Measurements from ENCODE around the gene RIPOR1. TPM values are rescaled to one million over a fixed set of nuclear protein-coding genes. Genes with fewer than 3 reads are reported as not detected.
A peak's percentile ranks its signal among the peaks of the same experiment; 100 is the strongest.
"Not testable (repeated sequence)": the region's sequence is repeated elsewhere in the genome, so short reads cannot be mapped to it uniquely, and the experiment has no call there.

Gene RIPOR1
- total RNA-seq, 2 experiments from 2014 or later = 18.9 to 24.1 TPM

DNA sequence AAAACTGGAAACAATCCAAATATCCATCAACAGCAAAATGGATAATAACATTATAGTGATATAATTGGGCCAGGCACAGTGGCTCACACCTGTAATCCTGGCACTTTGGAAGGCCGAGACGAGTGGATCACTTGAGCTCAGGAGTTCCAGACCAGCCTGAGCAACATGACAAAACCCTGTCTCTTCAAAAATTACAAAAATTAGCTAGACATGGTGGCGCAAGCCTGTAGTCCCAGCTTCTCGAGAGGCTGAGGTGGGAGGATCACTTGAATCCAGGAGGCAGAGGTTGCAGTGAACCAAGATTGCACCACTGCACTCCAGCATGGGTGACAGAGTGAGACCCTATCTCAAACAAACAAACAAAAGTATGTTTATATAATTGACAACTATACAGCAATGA is 41.1 kb upstream of the RIPOR1 start:
- POLR2A ChIA-PET, H3K27ac Mint-ChIP-seq: not testable (repeated sequence)

DNA sequence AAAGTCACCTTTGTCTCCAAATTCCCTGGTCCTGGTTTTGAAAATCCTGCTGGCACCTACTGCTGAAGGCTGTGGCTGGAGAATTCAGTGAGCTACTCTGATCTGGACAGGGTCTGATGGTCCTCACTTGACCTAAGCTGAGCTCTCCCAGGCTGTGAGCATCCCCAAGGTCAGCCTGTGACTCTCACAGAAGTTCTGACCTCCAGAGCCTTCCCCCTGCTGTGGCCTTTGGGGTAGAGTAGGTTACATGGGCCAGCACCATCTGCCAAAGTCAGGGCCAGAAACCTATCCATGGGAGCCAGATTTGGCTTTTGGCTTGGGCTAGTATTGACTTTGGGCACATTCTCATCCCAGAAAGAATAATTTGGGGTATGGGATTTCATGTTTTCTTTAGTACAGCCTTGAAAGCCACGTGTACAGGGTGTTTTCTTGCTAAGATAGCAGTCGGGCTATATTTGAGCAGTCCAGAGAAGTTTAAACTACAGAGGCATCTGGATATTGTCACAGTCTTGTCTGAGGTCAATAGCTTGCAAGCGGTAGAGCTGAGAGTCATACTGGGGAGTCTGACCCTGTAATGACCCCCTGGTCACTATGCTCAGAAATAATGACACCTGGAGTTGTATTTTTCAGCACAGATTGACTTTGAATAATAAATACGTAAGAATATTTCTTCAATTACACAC is 39.1 kb upstream of the RIPOR1 start:
- Mint-ChIP-seq H3K36me3 (ENCODE audit: low read depth) (peaks cover 6% of the 10 kb centered on the region), H3K27ac (peak overlapping the region; percentile 60), H3K4me3 (no peak overlapping the region), H3K27me3 (no peaks in the 10 kb centered on the region), H3K4me1 (peaks cover 10% of the 10 kb centered on the region), H3K9me3 (ENCODE audit: low read depth) (no peaks in the 10 kb centered on the region)
- intact Hi-C loops (cut with DNase I, micrococcal nuclease) = no loop called here
- POLR2A ChIA-PET = no interaction called here
- CTCF ChIA-PET = interaction anchor here (1.2 to 22.2 kb wide), 4 partner anchors 8 to 179 kb away, joined by 3 to 390 read pairs (median 6); partner anchors contain the start of gene ATP6V0D1
- DNase-seq (no peak), ATAC-seq (no peak)

More for the DNA sequence above, 41.1 kb upstream of the RIPOR1 start:
- H3K27me3 Mint-ChIP-seq; ATAC-seq; intact Hi-C loops (cut with DNase I, micrococcal nuclease); H3K36me3 Mint-ChIP-seq (ENCODE audit: low read depth); DNase-seq; H3K9me3 Mint-ChIP-seq (ENCODE audit: low read depth); H3K4me3 Mint-ChIP-seq: not testable (repeated sequence)
- H3K4me1 Mint-ChIP-seq = peaks cover 13% of the 10 kb centered on the region
- CTCF ChIA-PET = interaction anchor here (0.6 to 22.2 kb wide), 4 partner anchors 9 to 589 kb away, joined by 3 to 390 read pairs (median 4); no protein-coding TSS in a partner anchor

DNA sequence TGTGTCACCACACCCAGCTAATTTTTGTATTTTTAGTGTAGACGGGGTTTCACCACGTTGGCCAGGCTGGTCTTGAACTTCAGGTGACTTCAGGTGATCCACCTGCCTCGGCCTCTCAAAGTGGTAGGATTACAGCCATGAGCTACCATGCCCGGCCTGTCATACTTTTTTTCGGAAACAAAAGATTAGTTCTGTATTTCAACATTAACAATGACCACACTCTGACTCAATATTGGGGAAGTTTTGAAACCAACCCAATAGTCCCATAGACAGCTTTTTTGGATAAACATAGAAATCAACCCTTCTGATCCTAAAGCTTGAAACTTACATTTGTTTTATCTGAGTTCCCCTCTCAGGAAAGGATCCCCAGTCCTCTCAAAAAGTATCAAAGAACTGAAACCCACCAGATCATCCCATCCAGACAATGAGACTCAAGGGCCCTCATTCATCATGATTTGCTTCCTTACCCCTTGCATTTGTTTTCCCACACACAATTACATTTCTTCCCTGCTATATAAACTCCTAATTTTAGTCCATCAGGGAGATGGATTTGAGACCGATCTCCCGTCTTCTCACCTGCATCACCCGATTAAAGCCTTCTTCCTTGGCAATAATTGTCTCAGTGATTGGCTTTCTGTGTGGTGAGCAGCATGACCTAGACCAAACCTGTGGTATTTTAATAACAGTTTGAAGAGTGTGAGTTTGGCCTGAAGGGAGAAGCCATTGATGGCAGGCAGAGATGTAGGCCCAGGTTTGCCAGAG is 38.1 kb upstream of the RIPOR1 start:
- Mint-ChIP-seq H3K27me3 (no peaks in the 10 kb centered on the region), H3K4me1 (peaks cover 10% of the 10 kb centered on the region), H3K9me3 (ENCODE audit: low read depth) (no peaks in the 10 kb centered on the region), H3K4me3 (no peak overlapping the region), H3K36me3 (ENCODE audit: low read depth) (peaks cover 4% of the 10 kb centered on the region), H3K27ac (no peak overlapping the region)
- CTCF ChIA-PET = interaction anchor here (1.0 to 22.2 kb wide), 4 partner anchors 9 to 174 kb away, joined by 4 to 390 read pairs (median 6); partner anchors contain the start of gene ATP6V0D1
- ATAC-seq = no peak
- POLR2A ChIA-PET = interaction anchor here (0.6 to 0.7 kb wide), 2 partner anchors 31 to 87 kb away, joined by 3 read pairs; no protein-coding TSS in a partner anchor
- intact Hi-C loops (cut with DNase I, micrococcal nuclease) = no loop called here
- no peak for DNase-seq

DNA sequence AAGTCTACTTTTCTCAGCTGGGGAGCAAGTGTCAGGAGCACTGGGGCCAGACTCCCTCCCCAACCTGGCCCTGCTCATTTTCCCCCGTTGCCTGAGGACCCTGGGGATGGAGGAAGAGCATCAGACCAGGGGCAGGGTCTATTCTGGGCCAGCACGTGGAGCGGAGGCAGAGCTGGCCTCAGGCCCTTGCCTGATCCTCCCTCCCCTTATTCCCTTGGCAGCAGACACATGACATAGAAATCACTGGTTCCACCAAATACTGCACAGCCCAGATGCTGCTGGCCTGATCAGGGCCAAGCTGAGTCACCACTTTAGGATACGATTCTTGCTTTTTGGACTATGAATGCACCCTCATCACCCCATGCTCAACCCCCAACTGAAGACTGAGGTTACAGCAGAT is 29.5 kb upstream of the RIPOR1 start:
- no peak for DNase-seq
- POLR2A ChIA-PET = interaction anchor here (0.7 kb wide), 1 partner anchor 15 kb away, joined by 3 read pairs; no protein-coding TSS in a partner anchor
- CTCF ChIA-PET = interaction anchor here (22.2 kb wide), 1 partner anchor 17 kb away, joined by 390 read pairs; no protein-coding TSS in a partner anchor
- Mint-ChIP-seq H3K27ac (no peak overlapping the region), H3K9me3 (ENCODE audit: low read depth) (no peaks in the 10 kb centered on the region), H3K36me3 (ENCODE audit: low read depth) (no peaks in the 10 kb centered on the region), H3K4me1 (peaks cover 9% of the 10 kb centered on the region), H3K27me3 (no peaks in the 10 kb centered on the region), H3K4me3 (no peak overlapping the region)
- intact Hi-C loops (cut with DNase I, micrococcal nuclease) = no loop called here
- ATAC-seq = no peak

DNA sequence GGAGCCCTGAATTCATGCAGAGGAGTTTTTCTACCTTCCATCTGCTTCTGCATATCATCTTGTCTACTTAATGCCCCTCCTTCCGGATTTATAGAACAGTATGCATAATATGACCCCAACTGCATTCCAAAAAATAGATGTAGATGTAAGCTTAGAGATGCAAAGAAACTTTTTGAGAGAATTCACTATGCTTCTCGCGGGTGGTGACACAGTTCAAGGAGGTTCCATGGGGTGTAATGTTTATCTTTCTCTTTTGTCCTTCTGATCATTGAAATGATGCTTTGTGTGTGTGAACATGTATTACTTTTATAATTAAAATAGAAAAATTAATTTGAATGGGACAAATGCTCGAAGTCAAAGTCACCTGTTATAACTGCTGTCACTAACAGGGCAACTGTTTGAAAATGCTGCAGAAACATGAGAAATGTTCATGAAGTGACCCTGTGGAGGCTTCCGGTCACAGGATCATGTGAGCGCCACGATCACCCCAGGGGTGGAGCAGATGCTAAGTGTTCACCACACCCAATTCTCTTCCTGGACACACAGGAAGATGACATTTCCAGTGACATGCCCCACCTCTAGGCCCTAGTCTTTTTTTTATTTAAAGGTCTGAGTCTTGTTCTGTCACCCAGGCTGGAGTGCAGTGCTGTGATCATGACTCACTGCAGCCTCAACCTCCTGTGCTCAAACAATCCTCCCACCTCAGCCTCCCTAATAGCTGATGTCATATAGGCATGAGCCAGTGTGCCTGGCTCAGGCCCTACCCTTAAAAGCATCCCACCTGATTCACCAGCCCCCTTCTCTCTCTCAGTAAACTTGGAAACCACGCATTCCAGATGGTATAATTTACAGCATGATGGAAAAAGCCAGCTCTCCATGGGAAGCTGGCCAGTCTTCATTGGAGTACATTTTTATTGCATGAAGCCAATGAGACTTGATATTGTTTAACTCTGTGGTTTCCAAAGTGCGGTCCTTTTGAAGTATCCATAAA is 24.3 kb upstream of the RIPOR1 start:
- H3K4me1 Mint-ChIP-seq = peaks cover 45% of the 10 kb centered on the region
- H3K27me3 Mint-ChIP-seq = no peaks in the 10 kb centered on the region
- ChIA-PET CTCF (interaction anchor here (0.6 to 1.7 kb wide), 10 partner anchors 10 to 389 kb away, joined by 3 to 9 read pairs (median 3); partner anchors contain the start of gene PSKH1), POLR2A (interaction anchor here (1.4 kb wide), 1 partner anchor 16 kb away, joined by 3 read pairs; no protein-coding TSS in a partner anchor)
- peak; percentile 66 for DNase-seq
- ATAC-seq = peak; percentile 96
- intact Hi-C loops (cut with DNase I, micrococcal nuclease) = no loop called here
- H3K36me3 Mint-ChIP-seq (ENCODE audit: low read depth) = peaks cover 9% of the 10 kb centered on the region
- H3K4me3 Mint-ChIP-seq = no peak overlapping the region
- peak overlapping the region; percentile 72 for H3K27ac Mint-ChIP-seq
- H3K9me3 Mint-ChIP-seq (ENCODE audit: low read depth) = no peaks in the 10 kb centered on the region

DNA sequence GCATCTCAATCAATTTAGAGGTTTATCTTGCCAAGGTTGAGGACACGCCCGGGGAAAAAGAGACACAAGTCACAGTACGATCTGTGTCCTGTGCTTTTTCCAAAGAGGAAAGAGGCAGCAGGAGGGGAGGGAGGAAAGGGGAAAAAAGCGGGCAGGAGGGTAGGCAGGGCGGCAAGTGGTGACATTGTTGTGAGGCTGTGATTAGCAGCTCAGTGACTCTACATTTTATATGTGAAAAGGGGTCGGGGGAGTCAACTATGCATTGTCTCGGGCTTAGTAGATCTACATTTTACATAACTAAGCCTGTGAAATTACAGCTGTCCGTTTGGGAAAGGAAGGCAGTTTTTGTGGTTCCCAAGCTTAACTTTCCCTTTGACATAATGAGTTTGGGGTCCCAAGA is 22.2 kb upstream of the RIPOR1 start:
- Mint-ChIP-seq H3K4me1 (peaks cover 45% of the 10 kb centered on the region), H3K9me3 (ENCODE audit: low read depth) (no peaks in the 10 kb centered on the region), H3K4me3 (no peak overlapping the region), H3K27me3 (no peaks in the 10 kb centered on the region), H3K36me3 (ENCODE audit: low read depth) (peaks cover 9% of the 10 kb centered on the region), H3K27ac (peak overlapping the region; percentile 77)
- intact Hi-C loops (cut with DNase I, micrococcal nuclease) = no loop called here
- ChIA-PET CTCF (interaction anchor here (1.4 to 2.1 kb wide), 2 partner anchors 15 to 25 kb away, joined by 4 to 13 read pairs; no protein-coding TSS in a partner anchor), POLR2A (interaction anchor here (0.8 kb wide), 1 partner anchor 116 kb away, joined by 5 read pairs; no protein-coding TSS in a partner anchor)
- no peak for DNase-seq
- no peak for ATAC-seq

DNA sequence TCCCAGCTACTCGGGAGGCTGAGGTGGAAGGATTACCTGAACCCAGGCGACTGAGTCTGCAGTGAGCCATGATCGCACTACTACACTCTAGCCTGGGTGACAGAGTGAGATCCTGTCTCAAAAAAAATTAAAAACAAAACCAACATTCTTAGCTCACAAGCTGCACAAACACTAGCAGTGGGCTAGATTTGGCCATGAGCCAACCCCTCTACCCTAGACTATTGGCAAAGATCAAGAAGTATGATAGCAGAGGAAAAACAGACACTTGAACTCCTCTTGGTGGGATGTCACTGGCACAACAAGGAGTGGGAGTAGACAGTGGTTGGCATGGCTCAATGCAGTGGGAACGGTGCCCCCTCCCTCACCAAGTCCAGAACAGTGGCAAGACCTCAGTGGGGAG is 19.6 kb upstream of the RIPOR1 start:
- H3K27ac Mint-ChIP-seq = no peak overlapping the region
- H3K4me1 Mint-ChIP-seq = peaks cover 40% of the 10 kb centered on the region
- ATAC-seq = no peak
- H3K27me3 Mint-ChIP-seq = no peaks in the 10 kb centered on the region
- H3K36me3 Mint-ChIP-seq (ENCODE audit: low read depth) = peaks cover 9% of the 10 kb centered on the region
- ChIA-PET CTCF (interaction anchor here (1.9 to 17.0 kb wide), 2 partner anchors 12 to 21 kb away, joined by 11 to 390 read pairs; partner anchors contain the start of genes AGRP and ATP6V0D1), POLR2A (no interaction called here)
- H3K4me3 Mint-ChIP-seq = no peak overlapping the region
- no peak for DNase-seq
- H3K9me3 Mint-ChIP-seq (ENCODE audit: low read depth) = no peaks in the 10 kb centered on the region
- intact Hi-C loops (cut with DNase I, micrococcal nuclease) = no loop called here

DNA sequence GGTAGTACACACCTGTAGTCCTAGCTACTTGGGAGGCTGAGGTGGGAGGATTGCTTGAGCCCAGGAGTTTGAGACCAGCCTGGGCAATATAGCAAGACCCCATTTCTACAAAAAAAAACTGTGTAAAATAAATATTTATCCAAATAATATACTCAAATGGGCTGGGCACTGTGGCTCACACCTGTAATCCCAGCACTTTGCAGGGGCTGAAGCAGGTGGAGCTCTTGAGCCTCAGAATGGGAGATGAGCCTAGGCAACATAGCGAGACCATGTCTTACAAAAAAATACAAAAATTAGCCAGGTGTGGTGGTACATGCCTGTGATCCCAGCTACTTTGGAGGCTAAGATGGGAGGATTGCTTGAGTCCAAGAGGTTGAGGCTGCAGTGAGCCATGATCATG is 14.7 kb upstream of the RIPOR1 start:
- POLR2A ChIA-PET = interaction anchor here (0.7 to 1.1 kb wide), 3 partner anchors 15 to 781 kb away, joined by 3 to 5 read pairs (median 3); no protein-coding TSS in a partner anchor
- CTCF ChIA-PET = interaction anchor here (0.6 to 17.0 kb wide), 17 partner anchors 9 to 752 kb away, joined by 3 to 390 read pairs (median 4); partner anchors contain the start of genes AGRP, ATP6V0D1 and CARMIL2
- peak; percentile 11 for ATAC-seq

DNA sequence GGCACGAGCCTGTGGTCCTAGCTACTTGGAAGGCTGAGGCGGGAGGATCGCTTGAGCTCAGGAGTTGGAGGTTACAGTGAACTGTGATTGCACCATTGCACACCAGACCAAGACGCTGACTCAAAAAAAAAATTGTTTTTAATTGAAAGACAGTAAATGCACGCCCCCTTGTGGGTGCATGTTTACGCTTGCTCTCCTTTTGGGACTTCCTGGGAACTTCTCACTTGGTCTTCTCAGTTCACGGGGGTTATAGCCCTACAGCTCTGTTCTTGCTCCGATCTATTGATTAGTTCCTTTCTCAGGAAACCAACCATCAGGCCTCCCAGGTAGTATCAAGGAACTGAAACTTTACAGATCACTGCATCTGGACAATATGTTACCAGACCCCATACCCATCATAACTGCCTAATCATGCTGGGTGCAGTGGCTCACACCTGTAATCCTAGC is 14.2 kb upstream of the RIPOR1 start:
- ChIA-PET CTCF (interaction anchor here (0.6 to 17.0 kb wide), 19 partner anchors 9 to 603 kb away, joined by 3 to 390 read pairs (median 4); partner anchors contain the start of genes AGRP, ATP6V0D1 and CARMIL2), POLR2A (interaction anchor here (0.7 to 1.1 kb wide), 3 partner anchors 15 to 781 kb away, joined by 3 to 5 read pairs (median 3); no protein-coding TSS in a partner anchor)
- Mint-ChIP-seq H3K27me3 (no peaks in the 10 kb centered on the region), H3K9me3 (ENCODE audit: low read depth) (no peaks in the 10 kb centered on the region), H3K36me3 (ENCODE audit: low read depth) (no peaks in the 10 kb centered on the region), H3K4me1 (peaks cover 8% of the 10 kb centered on the region), H3K4me3 (no peak overlapping the region), H3K27ac (peak overlapping the region; percentile 55)
- intact Hi-C loops (cut with DNase I, micrococcal nuclease) = loop anchor here (1.0 kb wide), 2 partner anchors 20 to 33 kb away; partner anchors contain the start of gene ATP6V0D1 (in 2 of the 2)
- ATAC-seq = peak; percentile 91
- DNase-seq = peak; percentile 91

More for the DNA sequence above, 14.7 kb upstream of the RIPOR1 start:
- DNase-seq; H3K27ac Mint-ChIP-seq; H3K27me3 Mint-ChIP-seq; H3K36me3 Mint-ChIP-seq (ENCODE audit: low read depth); H3K4me3 Mint-ChIP-seq; H3K9me3 Mint-ChIP-seq (ENCODE audit: low read depth): not testable (repeated sequence)
- intact Hi-C loops (cut with DNase I, micrococcal nuclease) = loop anchor here (1.0 kb wide), 2 partner anchors 20 to 33 kb away; partner anchors contain the start of gene ATP6V0D1 (in 2 of the 2)
- H3K4me1 Mint-ChIP-seq = peaks cover 11% of the 10 kb centered on the region
